H9 (cell line): ENCODE results near the gene CPSF4L. TPM values are rescaled to one million over a fixed set of nuclear protein-coding genes. Genes with fewer than 3 reads are reported as not detected.

Source experiments
- DNase-seq: peaks from one replicate; pipeline ENCODE4 v3.0.0-alpha.2; 2017
- H2AFZ ChIP-seq: one replicate; pipeline ENCODE4 v1.6.1; 2013; ENCODE audit warnings: mild to moderate bottlenecking, low read length, control low read depth, moderate library complexity
- H2AK5ac ChIP-seq: 2 replicates; pipeline ENCODE4 v1.6.1; 2013; ENCODE audit warnings: low read length, control low read depth, mixed read lengths; ENCODE audit not compliant: insufficient read length
- H2BK120ac ChIP-seq: one replicate; pipeline ENCODE4 v1.6.1; 2013; ENCODE audit warnings: low read depth, mild to moderate bottlenecking, low read length, control low read depth, inconsistent platforms; ENCODE audit not compliant: poor library complexity, severe bottlenecking
- H2BK12ac ChIP-seq: 2 replicates; pipeline ENCODE4 v1.6.1; 2013; ENCODE audit warnings: low read length, control low read depth, mixed read lengths, low read depth; ENCODE audit not compliant: insufficient read length
- H2BK15ac ChIP-seq: 2 replicates; pipeline ENCODE4 v1.6.1; 2013; ENCODE audit warnings: low read depth, low read length, control low read depth
- H2BK20ac ChIP-seq: one replicate; pipeline ENCODE4 v1.6.1; 2013; ENCODE audit warnings: low read depth, mild to moderate bottlenecking, low read length, control low read depth, inconsistent platforms; ENCODE audit not compliant: poor library complexity, severe bottlenecking
- H2BK5ac ChIP-seq: 2 replicates; pipeline ENCODE4 v1.6.1; 2013; ENCODE audit warnings: low read length, control low read depth, mixed read lengths; ENCODE audit not compliant: insufficient read length
- H3K14ac ChIP-seq: 2 replicates; pipeline ENCODE4 v1.6.1; 2013; ENCODE audit warnings: low read length, control low read depth; ENCODE audit not compliant: insufficient read depth
- H3K18ac ChIP-seq: 2 replicates; pipeline ENCODE4 v1.6.1; 2013; ENCODE audit warnings: low read depth, mild to moderate bottlenecking, mixed read lengths, low read length, control low read depth; ENCODE audit not compliant: insufficient read length
- H3K23ac ChIP-seq: 2 replicates; pipeline ENCODE4 v1.6.1; 2013; ENCODE audit warnings: low read length, control low read depth, mixed read lengths, low read depth; ENCODE audit not compliant: insufficient read length
- H3K23me2 ChIP-seq: 2 replicates; pipeline ENCODE4 v1.6.1; 2013; ENCODE audit warnings: low read depth, mild to moderate bottlenecking, mixed read lengths, low read length, control low read depth; ENCODE audit not compliant: insufficient read length, poor library complexity, severe bottlenecking
- H3K27ac ChIP-seq: 2 replicates; pipeline ENCODE4 v1.5.1; 2013; ENCODE audit warnings: low read length, control low read depth, mixed read lengths, low read depth; ENCODE audit not compliant: insufficient read length
- H3K27me3 ChIP-seq: 2 replicates; pipeline ENCODE4 v1.6.1; 2013; ENCODE audit warnings: low read length, control low read depth, inconsistent platforms; ENCODE audit not compliant: insufficient read depth
- H3K4ac ChIP-seq: 2 replicates; pipeline ENCODE4 v1.6.1; 2013; ENCODE audit warnings: low read depth, mild to moderate bottlenecking, control low read depth, inconsistent platforms, low read length, moderate library complexity
- H3K4me1 ChIP-seq: 2 replicates; pipeline ENCODE4 v1.6.1; 2013; ENCODE audit warnings: low read length, control low read depth, inconsistent platforms; ENCODE audit not compliant: insufficient read depth
- H3K4me2 ChIP-seq: 2 replicates; pipeline ENCODE4 v1.6.1; 2013; ENCODE audit warnings: low read length, control low read depth, mixed read lengths; ENCODE audit not compliant: insufficient read length, insufficient read depth
- H3K56ac ChIP-seq: 2 replicates; pipeline ENCODE4 v1.6.1; 2013; ENCODE audit warnings: low read depth, mild to moderate bottlenecking, mixed read lengths, low read length, control low read depth; ENCODE audit not compliant: insufficient read length
- H3K79me1 ChIP-seq: 2 replicates; pipeline ENCODE4 v1.6.1; 2013; ENCODE audit warnings: low read depth, mild to moderate bottlenecking, moderate library complexity, low read length, control low read depth, inconsistent platforms; ENCODE audit not compliant: insufficient read depth, poor library complexity, severe bottlenecking
- H3K79me2 ChIP-seq: 2 replicates; pipeline ENCODE4 v1.6.1; 2013; ENCODE audit warnings: low read length, control low read depth, inconsistent platforms; ENCODE audit not compliant: insufficient read depth
- H3K9ac ChIP-seq: 2 replicates; pipeline ENCODE4 v1.6.1; 2013; ENCODE audit warnings: low read length, control low read depth, mixed read lengths; ENCODE audit not compliant: insufficient read length; ENCODE audit errors: extremely low read depth
- H3K9me3 ChIP-seq: one replicate; pipeline ENCODE4 v1.6.1; 2013; ENCODE audit warnings: low read depth, low read length, inconsistent platforms; ENCODE audit not compliant: control insufficient read depth
- H3T11ph ChIP-seq: one replicate; pipeline ENCODE4 v1.6.1; 2013; ENCODE audit warnings: mild to moderate bottlenecking, low read length, control low read depth, inconsistent platforms
- H4K20me1 ChIP-seq: one replicate; pipeline ENCODE4 v1.6.1; 2013; ENCODE audit not compliant: control insufficient read depth, insufficient read length, insufficient read depth
- H4K5ac ChIP-seq: 2 replicates; pipeline ENCODE4 v1.6.1; 2013; ENCODE audit warnings: low read depth, mild to moderate bottlenecking, mixed read lengths, low read length, control low read depth; ENCODE audit not compliant: insufficient read length
- H4K8ac ChIP-seq: replicated peaks from 2 replicates; pipeline ENCODE4 v1.6.1; 2013; ENCODE audit warnings: low read length, control low read depth, mixed read lengths, low read depth; ENCODE audit not compliant: insufficient read length
- H4K91ac ChIP-seq: 2 replicates; pipeline ENCODE4 v1.6.1; 2013; ENCODE audit warnings: low read depth, mild to moderate bottlenecking, moderate library complexity, mixed read lengths, low read length, control low read depth; ENCODE audit not compliant: insufficient read length
- H3K27ac Mint-ChIP-seq, 3 experiments: 2 replicates in 2 of 3; 3 replicates in 1 of 3; pipeline ENCODE4 v1.8.0; 2020 to 2021; ENCODE audit warnings: mixed read lengths in 3 of 3, mild to moderate bottlenecking in 1 of 3, moderate library complexity in 1 of 3
- H3K27me3 Mint-ChIP-seq: 2 replicates; pipeline ENCODE4 v1.8.0; 2021; ENCODE audit warnings: low read depth, mild to moderate bottlenecking, moderate library complexity, mixed read lengths
- H3K36me3 Mint-ChIP-seq, 3 experiments: 2 replicates in 2 of 3; 3 replicates in 1 of 3; pipeline ENCODE4 v1.8.0; 2020 to 2021; ENCODE audit warnings: low read depth in 3 of 3, mixed read lengths in 3 of 3; ENCODE audit not compliant: insufficient read depth in 1 of 3
- H3K4me1 Mint-ChIP-seq, 2 experiments: 2 replicates each; pipeline ENCODE4 v1.8.0; 2020; ENCODE audit warnings: mixed read lengths in 2 of 2
- H3K4me3 Mint-ChIP-seq, 2 experiments: 2 replicates in 1 of 2; 3 replicates in 1 of 2; pipeline ENCODE4 v1.8.0; 2020 to 2021; ENCODE audit warnings: mild to moderate bottlenecking in 2 of 2, mixed read lengths in 2 of 2, moderate library complexity in 1 of 2
- H3K9me3 Mint-ChIP-seq, 2 experiments: 2 replicates in 1 of 2; 3 replicates in 1 of 2; pipeline ENCODE4 v1.8.0; 2020; ENCODE audit warnings: mild to moderate bottlenecking in 2 of 2, mixed read lengths in 2 of 2, moderate library complexity in 1 of 2
- WGBS: extraction: QIAGEN DNeasy Blood & Tissue Kit; methylation state at CpG from one replicate; pipeline ENCODE4 v1.1.7; 2013; ENCODE audit warnings: missing lambda C conversion rate, low lambda C conversion rate, mixed read lengths; ENCODE audit not compliant: insufficient read length; ENCODE audit errors: extremely low coverage; 5-methylcytosine and 5-hydroxymethylcytosine counted together
- total RNA-seq: library from RNA; stranded (reverse); gene quantifications from 2 replicates; pipeline ENCODE4 v1.2.1, GENCODE V29; 2021
- TF ChIP-seq, protein P1 (sequence below): fragments of 200-600 bp; sonication (generic); conservative IDR thresholded peaks from 3 replicates; pipeline ENCODE4 v1.8.0; 2021; ENCODE audit warnings: antibody characterized with exemption, mild to moderate bottlenecking

CPSF4L gene
- total RNA-seq, 1 experiment from 2014 or later = not detected

DNA sequence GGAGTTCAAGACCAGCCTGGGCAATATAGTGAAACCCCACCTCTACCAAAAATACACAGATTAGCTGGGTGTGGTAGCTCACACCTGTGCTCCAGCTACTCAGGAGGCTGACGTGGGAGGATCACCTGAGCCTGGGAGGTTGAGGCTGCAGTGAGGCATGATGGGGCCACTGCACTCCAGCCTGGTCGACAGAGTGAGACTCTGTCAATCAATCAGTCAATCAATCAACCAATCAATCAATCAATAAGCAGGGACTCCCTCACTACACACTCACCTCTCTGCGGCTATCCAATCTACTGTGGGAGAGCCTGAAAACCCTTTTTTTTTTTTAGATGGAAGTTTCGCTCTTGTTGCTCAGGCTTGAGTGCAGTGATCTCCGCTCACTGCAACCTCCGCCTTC is 31.6 kb downstream of the CPSF4L start:
- Histone ChIP-seq H3K79me2 (peaks cover 36% of the 10 kb centered on the region), H3K4me1 (peaks cover 6% of the 10 kb centered on the region; the same call in 1 of the 2 replicates), H3K14ac (no peak overlapping the region), H3K23me2 (peaks cover 12% of the 10 kb centered on the region), H3K56ac (no peak overlapping the region), H3K27me3 (no peaks in the 10 kb centered on the region), H3K27ac (no peak overlapping the region), H3T11ph (no peak overlapping the region), H2BK12ac (no peak overlapping the region), H4K91ac (no peak overlapping the region), H3K23ac (no peak overlapping the region), H3K9ac (no peak overlapping the region), H3K4me2 (no peak overlapping the region), H3K9me3 (no peaks in the 10 kb centered on the region), H2AFZ (no peak overlapping the region), H4K5ac (no peak overlapping the region), H4K8ac (no peak overlapping the region), H2BK5ac (no peak overlapping the region), H2AK5ac (no peak overlapping the region), H4K20me1 (no peaks in the 10 kb centered on the region), H2BK20ac (no peak overlapping the region), H2BK120ac (no peak overlapping the region), H2BK15ac (no peak overlapping the region), H3K4ac (no peak overlapping the region), H3K18ac (no peak overlapping the region), H3K79me1 (peaks cover 3% of the 10 kb centered on the region)
- H3K4me3 Mint-ChIP-seq = peak overlapping the region; percentile 87 to 98
- no peak for DNase-seq
- TF ChIP-seq, protein P1, sequence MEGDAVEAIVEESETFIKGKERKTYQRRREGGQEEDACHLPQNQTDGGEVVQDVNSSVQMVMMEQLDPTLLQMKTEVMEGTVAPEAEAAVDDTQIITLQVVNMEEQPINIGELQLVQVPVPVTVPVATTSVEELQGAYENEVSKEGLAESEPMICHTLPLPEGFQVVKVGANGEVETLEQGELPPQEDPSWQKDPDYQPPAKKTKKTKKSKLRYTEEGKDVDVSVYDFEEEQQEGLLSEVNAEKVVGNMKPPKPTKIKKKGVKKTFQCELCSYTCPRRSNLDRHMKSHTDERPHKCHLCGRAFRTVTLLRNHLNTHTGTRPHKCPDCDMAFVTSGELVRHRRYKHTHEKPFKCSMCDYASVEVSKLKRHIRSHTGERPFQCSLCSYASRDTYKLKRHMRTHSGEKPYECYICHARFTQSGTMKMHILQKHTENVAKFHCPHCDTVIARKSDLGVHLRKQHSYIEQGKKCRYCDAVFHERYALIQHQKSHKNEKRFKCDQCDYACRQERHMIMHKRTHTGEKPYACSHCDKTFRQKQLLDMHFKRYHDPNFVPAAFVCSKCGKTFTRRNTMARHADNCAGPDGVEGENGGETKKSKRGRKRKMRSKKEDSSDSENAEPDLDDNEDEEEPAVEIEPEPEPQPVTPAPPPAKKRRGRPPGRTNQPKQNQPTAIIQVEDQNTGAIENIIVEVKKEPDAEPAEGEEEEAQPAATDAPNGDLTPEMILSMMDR = no peak
- peaks cover 45 to 51% of the 10 kb centered on the region in 2 experiments for H3K4me1 Mint-ChIP-seq
- no peaks in the 10 kb centered on the region; a peak in 1 of 5 replicates for H3K9me3 Mint-ChIP-seq
- WGBS = no CpG with 5 or more reads among the region's 6 CpGs
- peaks cover 4 to 19% (median 16%) of the 10 kb centered on the region in 3 experiments; a peak in 6 of 7 replicates for H3K36me3 Mint-ChIP-seq
- H3K27ac Mint-ChIP-seq = no peak overlapping the region; a peak in 1 of 7 replicates
- H3K27me3 Mint-ChIP-seq = no peaks in the 10 kb centered on the region
